ENCODE data around the gene SLFN12L. TPM values are rescaled to one million over a fixed set of nuclear protein-coding genes. Genes with fewer than 3 reads are reported as not detected.

The SLFN12L gene
- total RNA-seq (2021), result not detected in 2 replicates
- long read RNA-seq, result 0 reads

DNA sequence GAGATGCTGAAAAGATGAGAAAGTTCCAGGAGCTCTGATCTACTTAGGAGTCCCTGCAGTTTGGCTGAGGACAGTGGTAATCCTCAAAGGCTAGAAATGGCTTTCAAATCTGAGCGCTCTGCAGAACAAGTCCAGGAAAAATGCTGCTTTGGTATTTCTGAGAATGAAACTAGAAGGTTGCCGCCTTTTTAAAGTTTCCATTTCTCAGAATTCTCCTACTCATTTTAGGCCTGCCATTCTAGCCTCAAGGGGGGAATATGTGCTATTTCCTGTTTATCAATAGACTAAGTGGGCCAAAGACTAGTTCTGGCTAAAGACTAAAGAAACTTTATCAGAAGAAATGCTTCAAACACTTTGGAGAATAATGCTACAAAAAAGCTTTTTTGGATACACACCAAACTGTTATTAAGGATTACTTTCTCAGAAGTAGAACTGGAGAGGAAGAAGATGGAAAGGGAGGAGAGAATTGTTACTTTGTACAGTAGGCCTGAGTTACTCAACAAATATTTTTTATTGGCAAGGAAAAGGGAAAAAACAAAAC lies at the start of gene SLFN12L:
Gene SLFN12L (minus strand): TSS at position 78 of the 541 bp plus-strand sequence. CDS start 15,314 bp downstream, outside the sequence.
- no peak within 1 kb of the TSS for H4K8ac ChIP-seq (replicated peaks; ENCODE audit: insufficient read length, low read depth, low read length)
- no peak within 1 kb of the TSS for H2BK5ac ChIP-seq (ENCODE audit: insufficient read length, low read length)
- H2BK15ac ChIP-seq (ENCODE audit: low read depth, low read length), result no peak within 1 kb of the TSS
- TF ChIP-seq, protein P1, sequence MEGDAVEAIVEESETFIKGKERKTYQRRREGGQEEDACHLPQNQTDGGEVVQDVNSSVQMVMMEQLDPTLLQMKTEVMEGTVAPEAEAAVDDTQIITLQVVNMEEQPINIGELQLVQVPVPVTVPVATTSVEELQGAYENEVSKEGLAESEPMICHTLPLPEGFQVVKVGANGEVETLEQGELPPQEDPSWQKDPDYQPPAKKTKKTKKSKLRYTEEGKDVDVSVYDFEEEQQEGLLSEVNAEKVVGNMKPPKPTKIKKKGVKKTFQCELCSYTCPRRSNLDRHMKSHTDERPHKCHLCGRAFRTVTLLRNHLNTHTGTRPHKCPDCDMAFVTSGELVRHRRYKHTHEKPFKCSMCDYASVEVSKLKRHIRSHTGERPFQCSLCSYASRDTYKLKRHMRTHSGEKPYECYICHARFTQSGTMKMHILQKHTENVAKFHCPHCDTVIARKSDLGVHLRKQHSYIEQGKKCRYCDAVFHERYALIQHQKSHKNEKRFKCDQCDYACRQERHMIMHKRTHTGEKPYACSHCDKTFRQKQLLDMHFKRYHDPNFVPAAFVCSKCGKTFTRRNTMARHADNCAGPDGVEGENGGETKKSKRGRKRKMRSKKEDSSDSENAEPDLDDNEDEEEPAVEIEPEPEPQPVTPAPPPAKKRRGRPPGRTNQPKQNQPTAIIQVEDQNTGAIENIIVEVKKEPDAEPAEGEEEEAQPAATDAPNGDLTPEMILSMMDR (conservative IDR thresholded peaks at IDR 0.05), result no peak
- no peak within 1 kb of the TSS for H3K9ac ChIP-seq (ENCODE audit: extremely low read depth, insufficient read length, low read length)
- no peaks in the 10 kb centered on the region for H3K23me2 ChIP-seq (ENCODE audit: insufficient read length, low read depth, low read length, poor library complexity, severe bottlenecking)
- WGBS (ENCODE audit: extremely low coverage, insufficient read length, low lambda C conversion rate), result no CpG with 5 or more reads among the region's 2 CpGs
- H2BK120ac ChIP-seq (ENCODE audit: low read depth, low read length, poor library complexity, severe bottlenecking), result no peak within 1 kb of the TSS
- no peak within 1 kb of the TSS for H2AK5ac ChIP-seq (ENCODE audit: insufficient read length, low read length)
- H3K56ac ChIP-seq (ENCODE audit: insufficient read length, low read depth, low read length), result no peak within 1 kb of the TSS
- Mint-ChIP-seq H3K4me3 (no peak within 1 kb of the TSS), H3K9me3 (no peaks in the 10 kb centered on the region), H3K27me3 (ENCODE audit: low read depth) (no peaks in the 10 kb centered on the region), H3K36me3 (ENCODE audit: insufficient read depth in 1 of 3, low read depth in 3 of 3) (no peaks in the 10 kb centered on the region), H3K27ac (no peak within 1 kb of the TSS), H3K4me1 (peaks cover 0 to 3% of the 10 kb centered on the region in 2 experiments; a peak in 1 of 4 replicates)
- no peak within 1 kb of the TSS for H3K23ac ChIP-seq (ENCODE audit: insufficient read length, low read depth, low read length)
- no peak within 1 kb of the TSS for H3K14ac ChIP-seq (ENCODE audit: insufficient read depth, low read length)
- no peak within 1 kb of the TSS for H3T11ph ChIP-seq (ENCODE audit: low read length)
- H3K79me2 ChIP-seq (ENCODE audit: insufficient read depth, low read length), result no peaks in the 10 kb centered on the region
- H3K4me1 ChIP-seq (ENCODE audit: insufficient read depth, low read length), result no peaks in the 10 kb centered on the region
- no peak within 1 kb of the TSS for H3K18ac ChIP-seq (ENCODE audit: insufficient read length, low read depth, low read length)
- no peak within 1 kb of the TSS for H2BK20ac ChIP-seq (ENCODE audit: low read depth, low read length, poor library complexity, severe bottlenecking)
- H3K4me2 ChIP-seq (ENCODE audit: insufficient read depth, insufficient read length, low read length), result no peak within 1 kb of the TSS
- H4K91ac ChIP-seq (ENCODE audit: insufficient read length, low read depth, low read length), result no peak within 1 kb of the TSS
- no peaks in the 10 kb centered on the region for H3K27me3 ChIP-seq (ENCODE audit: insufficient read depth, low read length)
- H4K5ac ChIP-seq (ENCODE audit: insufficient read length, low read depth, low read length), result no peak within 1 kb of the TSS
- DNase-seq, result no peak
- no peak within 1 kb of the TSS for H2AFZ ChIP-seq (ENCODE audit: low read length)
- H2BK12ac ChIP-seq (ENCODE audit: insufficient read length, low read depth, low read length), result no peak within 1 kb of the TSS
- H3K9me3 ChIP-seq (ENCODE audit: control insufficient read depth, low read depth, low read length), result no peaks in the 10 kb centered on the region
- no peaks in the 10 kb centered on the region for H4K20me1 ChIP-seq (ENCODE audit: control insufficient read depth, insufficient read depth, insufficient read length)
- no peaks in the 10 kb centered on the region for H3K79me1 ChIP-seq (ENCODE audit: insufficient read depth, low read depth, low read length, poor library complexity, severe bottlenecking)
- no peak within 1 kb of the TSS for H3K27ac ChIP-seq (ENCODE audit: insufficient read length, low read depth, low read length)
- H3K4ac ChIP-seq (ENCODE audit: low read depth, low read length), result no peak within 1 kb of the TSS
